GM10248 (cell line): Measurements from ENCODE around the gene FAM177A1.
"Not testable (repeated sequence)": the region's sequence is repeated elsewhere in the genome, so short reads cannot be mapped to it uniquely, and the experiment has no call there.

ENCODE experiments used
- CTCF ChIA-PET: fragments of 300-600 bp; sonication (Branson Sonifier 250); formaldehyde crosslinking; extraction: SDS; loops from one replicate; lab custom pipeline; 2021; ENCODE audit warnings: antibody characterized with exemption; lab: Yijun Ruan, JAX
- POLR2A ChIA-PET: fragments of 350-650 bp; sonication (Branson Sonifier 250); formaldehyde crosslinking; extraction: SDS; loops from one replicate; lab custom pipeline; 2020; ENCODE audit warnings: antibody characterized with exemption; lab: Yijun Ruan, JAX
- DNase-seq: peaks from one replicate; pipeline ENCODE4 v3.0.0; 2012; ENCODE audit errors: extremely low spot score
- CTCF ChIP-seq: IDR thresholded peaks from 2 replicates; pipeline ENCODE4 v1.5.1; 2012; ENCODE audit warnings: mild to moderate bottlenecking, low read depth; ENCODE audit errors: extremely low read depth, missing control alignments, control extremely low read depth

The FAM177A1 gene

GRCh38 chr14:35078082-35078481 is 32.0 kb downstream of the FAM177A1 start:
- CTCF ChIA-PET, result interaction anchor here (1.1 to 1.8 kb wide), 4 partner anchors 9 to 16 kb away, joined by 3 to 5 read pairs (median 4); no protein-coding TSS in a partner anchor
- TF ChIP-seq CTCF, result no peak

GRCh38 chr14:35079742-35080141 is 33.7 kb downstream of the FAM177A1 start:
- CTCF ChIA-PET, result interaction anchor here (0.9 to 2.8 kb wide), 3 partner anchors 11 to 15 kb away, joined by 3 to 10 read pairs (median 5); no protein-coding TSS in a partner anchor
- POLR2A ChIA-PET, result no interaction called here

More at GRCh38 chr14:35078082-35078481, 32.0 kb downstream of the FAM177A1 start:
- POLR2A ChIA-PET, result no interaction called here
- no peak for DNase-seq

GRCh38 chr14:35083530-35084150 is 37.6 kb downstream of the FAM177A1 start:
- TF ChIP-seq CTCF, result no peak
- ChIA-PET CTCF (interaction anchor here (1.1 kb wide), 1 partner anchor 38 kb away, joined by 3 read pairs; the partner anchor contains the start of gene FAM177A1), POLR2A (no interaction called here)
- DNase-seq, result no peak

More at GRCh38 chr14:35079742-35080141, 33.7 kb downstream of the FAM177A1 start:
- DNase-seq, result no peak
- no peak for TF ChIP-seq CTCF

GRCh38 chr14:35085441-35085840 is 39.4 kb downstream of the FAM177A1 start:
- ChIA-PET POLR2A (no interaction called here), CTCF (no interaction called here)
- TF ChIP-seq CTCF, result no peak
- no peak for DNase-seq

GRCh38 chr14:35088514-35088913 is 42.4 kb downstream of the FAM177A1 start:
- no peak for TF ChIP-seq CTCF
- POLR2A ChIA-PET, result no interaction called here
- CTCF ChIA-PET, result no interaction called here
- no peak for DNase-seq

GRCh38 chr14:35094645-35095044 is 48.6 kb downstream of the FAM177A1 start:
- POLR2A ChIA-PET, result interaction anchor here (0.6 kb wide), 1 partner anchor 1225 kb away, joined by 3 read pairs; no protein-coding TSS in a partner anchor
- DNase-seq, result not testable (repeated sequence)
- CTCF ChIA-PET, result interaction anchor here (1.2 to 1.6 kb wide), 3 partner anchors 12 to 16 kb away, joined by 3 to 5 read pairs (median 4); no protein-coding TSS in a partner anchor

GRCh38 chr14:35107866-35108265 is 61.8 kb downstream of the FAM177A1 start:
- no peak for TF ChIP-seq CTCF
- ChIA-PET POLR2A (interaction anchor here (0.6 kb wide), 1 partner anchor 405 kb away, joined by 7 read pairs; no protein-coding TSS in a partner anchor), CTCF (no interaction called here)
- DNase-seq, result no peak
